ENCODE data around the gene OPN4. TPM values are rescaled to one million over a fixed set of nuclear protein-coding genes. Genes with fewer than 3 reads are reported as not detected.
"Not testable (repeated sequence)": the region's sequence is repeated elsewhere in the genome, so short reads cannot be mapped to it uniquely, and the experiment has no call there.

The OPN4 gene, protein sequence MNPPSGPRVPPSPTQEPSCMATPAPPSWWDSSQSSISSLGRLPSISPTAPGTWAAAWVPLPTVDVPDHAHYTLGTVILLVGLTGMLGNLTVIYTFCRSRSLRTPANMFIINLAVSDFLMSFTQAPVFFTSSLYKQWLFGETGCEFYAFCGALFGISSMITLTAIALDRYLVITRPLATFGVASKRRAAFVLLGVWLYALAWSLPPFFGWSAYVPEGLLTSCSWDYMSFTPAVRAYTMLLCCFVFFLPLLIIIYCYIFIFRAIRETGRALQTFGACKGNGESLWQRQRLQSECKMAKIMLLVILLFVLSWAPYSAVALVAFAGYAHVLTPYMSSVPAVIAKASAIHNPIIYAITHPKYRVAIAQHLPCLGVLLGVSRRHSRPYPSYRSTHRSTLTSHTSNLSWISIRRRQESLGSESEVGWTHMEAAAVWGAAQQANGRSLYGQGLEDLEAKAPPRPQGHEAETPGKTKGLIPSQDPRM
- polyA plus RNA-seq (ENCODE audit: insufficient read length in 4 of 4): not detected

- no peak for DNase-seq (ENCODE audit: low read depth in 4 of 4, low spot score in 3 of 4)
These were observed at the start of gene OPN4 for GRCh38 chr10:86654411-86655172. Gene OPN4 (plus strand): TSS chr10:86654547. CDS start chr10:86654784, 237 bp downstream.

- DNase-seq (ENCODE audit: low read depth in 4 of 4, low spot score in 3 of 4): no peak
These were observed 46.7 kb upstream of the OPN4 start for GRCh38 chr10:86607674-86608073.

GRCh38 chr10:86609920-86610319 is 44.4 kb upstream of the OPN4 start:
- DNase-seq (ENCODE audit: low read depth in 4 of 4, low spot score in 3 of 4): no peak

DNA sequence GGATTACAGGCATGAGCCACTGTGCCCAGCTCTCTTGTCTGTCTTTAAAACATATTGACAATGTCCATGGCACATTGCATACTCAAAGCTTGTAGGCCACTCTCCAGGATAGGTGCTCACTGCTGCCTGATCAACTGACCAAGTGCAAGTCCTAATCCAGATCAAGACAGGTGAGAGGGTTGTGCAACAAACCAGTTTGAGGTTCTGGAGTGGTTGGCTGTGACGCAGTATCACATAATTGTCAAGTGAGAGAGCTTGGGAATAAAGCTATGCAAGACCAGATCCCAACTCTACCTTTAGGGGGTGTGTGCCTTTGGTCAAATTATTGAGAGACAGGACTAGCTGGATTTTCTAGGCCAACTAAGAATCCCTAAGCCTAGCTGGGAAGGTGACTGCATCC is 43.0 kb upstream of the OPN4 start:
- DNase-seq (ENCODE audit: low read depth in 4 of 4, low spot score in 3 of 4): no peak

DNA sequence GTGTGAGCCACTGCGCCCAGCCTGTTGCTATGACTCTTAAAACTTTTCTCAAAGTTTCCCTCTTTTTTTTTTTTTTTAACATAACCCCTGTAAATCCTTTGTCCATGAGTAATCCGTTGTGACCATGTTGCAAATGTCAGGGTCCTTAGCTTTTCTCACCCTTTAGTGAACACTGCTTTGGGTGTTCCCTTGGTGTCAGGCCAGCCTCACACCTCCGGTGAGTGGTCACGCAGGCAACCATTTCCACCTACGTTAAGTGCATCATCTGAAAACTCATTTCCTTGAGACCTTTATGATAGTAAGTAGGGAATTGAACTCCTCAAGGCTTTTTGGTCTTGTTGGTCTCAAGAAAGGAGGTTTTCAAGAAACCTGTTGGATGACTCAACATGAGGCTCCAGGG is 41.3 kb upstream of the OPN4 start:
- no peak for DNase-seq (ENCODE audit: low read depth in 4 of 4, low spot score in 3 of 4)

- DNase-seq (ENCODE audit: low read depth in 4 of 4, low spot score in 3 of 4): no peak
These were observed 40.4 kb upstream of the OPN4 start for GRCh38 chr10:86613905-86614304.

DNA sequence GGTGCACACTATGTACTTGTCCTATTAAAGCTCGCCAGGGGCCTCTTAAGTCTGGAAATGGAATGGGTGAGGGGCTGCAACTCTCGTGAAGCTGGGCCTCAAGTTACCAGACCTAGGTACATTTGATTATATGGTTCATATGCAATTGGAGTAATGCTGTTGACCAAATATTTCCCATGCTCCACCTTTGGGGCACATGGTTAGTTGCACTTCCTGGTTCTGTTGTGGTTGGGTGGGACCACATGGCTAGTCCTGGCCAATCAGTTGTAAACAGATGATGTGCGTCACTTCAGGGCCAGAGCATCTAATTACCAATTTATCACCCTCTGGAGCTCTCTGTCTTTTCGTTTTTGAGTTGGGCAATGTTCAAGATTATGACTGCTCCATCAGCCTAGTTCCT is 39.5 kb upstream of the OPN4 start:
- no peak for DNase-seq (ENCODE audit: low read depth in 4 of 4, low spot score in 3 of 4)

DNA sequence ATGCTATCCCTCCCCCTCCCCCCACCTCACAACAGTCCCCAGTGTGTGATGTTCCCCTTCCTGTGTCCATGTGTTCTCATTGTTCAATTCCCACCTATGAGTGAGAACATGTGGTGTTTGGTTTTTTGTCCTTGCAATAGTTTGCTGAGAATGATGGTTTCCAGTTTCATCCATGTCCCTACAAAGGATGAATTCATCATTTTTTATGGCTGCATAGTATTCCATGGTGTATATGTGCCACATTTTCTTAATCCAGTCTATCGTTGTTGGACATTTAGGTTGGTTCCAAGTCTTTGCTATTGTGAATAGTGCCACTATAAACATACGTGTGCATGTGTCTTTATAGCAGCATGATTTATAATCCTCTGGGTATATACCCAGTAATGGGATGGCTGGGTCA is 37.1 kb upstream of the OPN4 start:
- DNase-seq (ENCODE audit: low read depth in 4 of 4, low spot score in 3 of 4): not testable (repeated sequence)

GRCh38 chr10:86628311-86628710 is 26.0 kb upstream of the OPN4 start:
- no peak for DNase-seq (ENCODE audit: low read depth in 4 of 4, low spot score in 3 of 4)

- no peak for DNase-seq (ENCODE audit: low read depth in 4 of 4, low spot score in 3 of 4)
These were observed 24.3 kb upstream of the OPN4 start for GRCh38 chr10:86630079-86630478.

- no peak for DNase-seq (ENCODE audit: low read depth in 4 of 4, low spot score in 3 of 4)
These were observed 22.1 kb upstream of the OPN4 start for GRCh38 chr10:86632009-86632800.

DNA sequence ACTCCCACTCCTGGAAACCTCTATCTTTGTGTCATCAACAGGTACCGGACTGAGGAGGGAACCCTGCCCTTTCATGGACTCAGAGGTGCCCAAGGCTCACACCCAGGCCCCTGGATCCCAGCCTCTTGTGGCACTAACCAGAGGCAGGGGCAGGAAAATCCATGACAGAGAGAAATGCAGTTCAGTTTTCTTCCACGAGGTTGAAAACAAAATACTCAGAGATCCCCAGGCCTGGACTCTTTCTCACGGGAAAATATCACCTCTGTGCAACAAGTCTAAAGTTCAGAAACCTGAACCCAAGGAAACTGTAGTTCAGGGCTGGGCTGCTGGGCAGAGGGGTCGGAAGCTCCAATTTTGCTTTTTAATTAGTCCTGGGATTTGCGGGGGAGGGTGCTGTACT is 21.4 kb upstream of the OPN4 start:
- DNase-seq (ENCODE audit: low read depth in 4 of 4, low spot score in 3 of 4): no peak

GRCh38 chr10:86635402-86635801 is 18.9 kb upstream of the OPN4 start:
- no peak for DNase-seq (ENCODE audit: low read depth in 4 of 4, low spot score in 3 of 4)

- no peak for DNase-seq (ENCODE audit: low read depth in 4 of 4, low spot score in 3 of 4)
These were observed 18.0 kb upstream of the OPN4 start for GRCh38 chr10:86636311-86636710.

DNA sequence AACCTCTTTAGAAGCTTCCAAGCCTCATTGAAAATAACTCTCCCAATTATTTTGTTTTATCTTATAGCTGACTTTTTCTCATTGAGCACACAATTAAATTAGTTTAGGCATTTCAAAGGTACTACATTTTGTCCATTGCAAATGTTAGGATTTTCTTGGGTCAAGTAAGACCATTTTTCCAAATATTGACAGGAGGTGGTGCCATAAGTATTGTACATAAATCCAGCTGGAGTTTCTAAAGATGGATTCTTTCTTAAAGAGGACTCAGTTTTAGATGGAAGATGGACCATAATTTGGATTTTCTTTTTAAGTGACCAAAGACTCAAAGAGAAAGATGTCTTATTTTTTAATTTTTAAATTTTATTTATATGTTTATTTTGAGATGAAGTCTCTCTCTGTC is 12.3 kb upstream of the OPN4 start:
- DNase-seq (ENCODE audit: low read depth in 4 of 4, low spot score in 3 of 4): no peak

DNA sequence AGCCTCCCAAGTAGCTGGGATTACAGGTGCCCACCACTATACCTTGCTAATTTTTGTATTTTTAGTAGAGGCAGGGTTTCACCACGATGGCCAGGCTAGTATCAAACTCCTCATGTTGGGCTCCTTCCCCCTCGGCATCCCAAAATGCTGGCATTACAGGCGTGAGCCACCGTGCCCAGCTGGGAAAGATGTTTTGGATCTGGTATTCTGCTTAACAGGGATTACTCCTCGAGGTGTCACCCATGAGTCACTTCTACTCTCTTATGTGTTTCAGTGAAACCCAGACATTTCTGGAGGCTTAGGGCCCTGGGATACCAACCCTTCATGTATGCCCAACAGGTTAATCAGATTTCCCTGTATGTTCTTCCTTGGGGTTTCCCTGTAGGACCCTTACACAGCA is 11.8 kb upstream of the OPN4 start:
- DNase-seq (ENCODE audit: low read depth in 4 of 4, low spot score in 3 of 4): no peak

GRCh38 chr10:86644152-86644793 is 10.1 kb upstream of the OPN4 start:
- no peak for DNase-seq (ENCODE audit: low read depth in 4 of 4, low spot score in 3 of 4)

GRCh38 chr10:86644794-86645445 is 9.4 kb upstream of the OPN4 start:
- DNase-seq (ENCODE audit: low read depth in 4 of 4, low spot score in 3 of 4): no peak

DNA sequence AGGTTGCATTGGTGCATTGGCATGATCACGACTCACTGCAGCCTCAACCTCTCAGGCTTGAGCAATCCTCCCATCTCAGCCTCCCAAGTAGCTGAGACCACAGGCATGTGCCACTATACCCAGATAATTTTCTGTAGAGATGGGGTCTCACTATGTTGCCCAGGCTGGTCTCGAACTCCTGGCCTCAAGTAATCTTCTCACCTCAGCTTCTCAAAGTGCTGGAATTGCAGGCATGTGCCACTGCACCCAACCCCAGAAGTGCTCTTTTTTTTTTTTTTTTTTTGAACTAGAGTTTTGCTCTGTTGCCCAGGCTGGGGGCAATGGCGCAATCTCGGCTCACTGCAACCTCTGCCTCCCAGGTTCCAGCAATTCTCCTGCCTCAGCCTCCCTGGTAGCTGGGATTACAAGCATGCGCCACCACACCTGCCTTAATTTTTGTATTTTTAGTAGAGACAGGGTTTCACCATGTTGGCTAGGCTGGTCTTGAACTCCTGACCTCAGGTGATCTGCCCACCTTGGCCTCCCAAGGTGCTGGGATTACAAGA is 8.7 kb upstream of the OPN4 start:
- not testable (repeated sequence) for DNase-seq (ENCODE audit: low read depth in 4 of 4, low spot score in 3 of 4)

DNA sequence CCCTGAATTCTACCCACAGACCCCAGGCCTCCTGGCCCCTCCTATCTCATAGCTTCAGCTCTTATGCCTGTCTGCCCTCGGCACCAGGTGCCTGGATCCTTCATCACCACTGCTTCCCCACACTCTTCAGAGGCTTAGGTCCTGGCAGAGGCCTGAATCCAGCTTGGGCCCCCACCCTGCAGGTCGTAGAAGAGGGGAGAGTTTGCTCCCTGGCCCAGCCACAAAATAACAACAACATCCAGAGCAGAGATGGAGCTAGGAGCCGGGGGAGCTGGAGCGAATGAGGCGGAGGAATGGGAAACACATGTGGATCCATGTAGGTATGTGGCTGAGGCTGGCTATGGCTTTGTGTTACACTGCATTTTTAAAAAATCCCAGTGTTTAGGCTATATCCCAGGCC is 7.8 kb upstream of the OPN4 start:
- DNase-seq (ENCODE audit: low read depth in 4 of 4, low spot score in 3 of 4): no peak
